Head of caudate nucleus (tissue), 42 donors: ENCODE measurements around the gene SEMA5A.
A peak's percentile ranks its signal among the peaks of the same experiment; 100 is the strongest.

Source experiments
- DNase-seq, 42 donors: peaks; one replicate each; pipeline versions ENCODE4 v3.0.0 to v3.0.0-alpha.2; 2020 to 2021; ENCODE audit warnings: mixed read lengths in 7 of 42
- intact Hi-C: fragments of 100-400 bp; cut with DNase I; formaldehyde crosslinking; loops from one replicate; pipeline ENCODE4 v1.15.0; 2022

Gene SEMA5A

GRCh38 chr5:9549941-9550340 lies 4.1 kb upstream of the SEMA5A start:
- intact Hi-C loops = no loop called here
- DNase-seq = no peak

DNA sequence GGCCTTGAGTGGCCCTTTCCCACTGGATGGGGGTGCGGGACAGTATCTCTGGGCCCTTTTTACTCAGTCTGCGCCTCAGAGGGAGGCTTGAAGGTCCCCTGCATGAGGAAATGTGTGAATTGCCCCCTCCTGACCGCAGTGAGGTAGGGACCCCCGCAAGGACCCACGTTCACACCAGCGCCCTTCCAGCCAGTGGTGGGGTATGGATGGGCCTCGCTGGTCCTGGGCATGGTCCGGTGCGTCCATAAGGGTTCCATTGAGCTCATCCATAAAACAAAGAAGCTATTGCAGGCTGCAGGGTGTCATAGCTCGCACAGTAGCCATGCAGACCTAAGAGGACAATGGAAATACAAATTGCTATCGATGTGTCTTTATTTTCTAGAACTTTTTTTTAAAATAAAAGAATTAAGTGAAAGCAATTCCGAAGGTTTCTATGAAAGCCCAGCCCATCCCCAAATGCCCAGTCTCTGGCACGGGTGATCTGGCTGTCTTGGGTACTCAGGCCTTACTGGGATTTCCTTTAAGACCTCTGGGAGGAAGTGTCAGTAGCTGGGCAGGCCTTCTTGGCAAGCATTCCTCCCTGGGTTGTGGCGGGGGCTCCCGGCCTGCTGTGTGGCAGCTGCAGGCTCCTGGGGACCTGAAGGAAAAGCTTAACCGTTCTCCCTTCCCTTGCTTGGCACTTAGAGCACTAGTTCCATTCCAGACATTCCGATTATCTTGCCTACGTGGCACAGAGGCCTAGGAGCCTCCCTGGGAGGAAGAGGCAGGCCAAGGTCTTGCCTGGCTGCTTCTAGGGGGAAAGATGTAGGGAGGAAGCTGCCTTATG lies 1.5 kb upstream of the SEMA5A start:
- intact Hi-C loops = no loop called here
- peak in 37 of 42 donors; percentile 11 to 66 (median 37) for DNase-seq

- peak in 14 of 42 donors; percentile 13 to 40 (median 22) for DNase-seq
- intact Hi-C loops = no loop called here
Observed at GRCh38 chr5:9545136-9545991, 511 bp downstream of the SEMA5A start.

- intact Hi-C loops = no loop called here
- peak; percentile 69 to 94 (median 89) for DNase-seq
Observed at GRCh38 chr5:9544502-9545135, 1.3 kb downstream of the SEMA5A start.

- no peak for DNase-seq
- intact Hi-C loops = no loop called here
Observed at GRCh38 chr5:9544056-9544455, 1.8 kb downstream of the SEMA5A start.

DNA sequence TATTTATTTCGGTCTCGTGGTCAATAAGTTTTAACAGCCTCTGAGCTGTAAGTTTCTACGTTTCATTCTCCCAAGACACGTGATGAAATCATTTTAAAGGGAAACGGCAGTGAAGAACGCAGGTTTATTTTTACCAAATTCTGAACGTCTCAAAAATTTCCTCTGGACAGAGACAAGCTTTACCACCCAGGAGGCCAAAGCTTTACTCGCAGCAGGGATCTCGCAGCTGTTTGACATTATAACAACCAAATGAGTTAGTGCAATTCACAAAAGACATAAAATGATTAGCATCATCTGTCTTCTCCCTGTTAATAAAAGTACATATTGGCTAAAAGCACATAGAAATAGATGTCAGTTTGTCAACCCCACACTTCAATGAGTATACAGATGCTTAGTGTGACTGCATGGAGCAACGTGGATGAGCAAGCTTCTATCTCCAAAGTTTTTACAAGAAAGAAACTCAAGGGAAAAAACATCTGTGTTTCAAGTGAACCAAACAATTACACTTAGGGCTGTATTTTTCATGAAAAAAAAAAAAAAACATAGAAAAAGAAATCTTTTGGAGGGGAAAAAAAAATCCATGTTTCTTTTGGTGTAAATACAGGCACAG lies 2.5 kb downstream of the SEMA5A start:
- intact Hi-C loops = no loop called here
- peak in 1 of 42 donors; percentile 17 for DNase-seq

DNA sequence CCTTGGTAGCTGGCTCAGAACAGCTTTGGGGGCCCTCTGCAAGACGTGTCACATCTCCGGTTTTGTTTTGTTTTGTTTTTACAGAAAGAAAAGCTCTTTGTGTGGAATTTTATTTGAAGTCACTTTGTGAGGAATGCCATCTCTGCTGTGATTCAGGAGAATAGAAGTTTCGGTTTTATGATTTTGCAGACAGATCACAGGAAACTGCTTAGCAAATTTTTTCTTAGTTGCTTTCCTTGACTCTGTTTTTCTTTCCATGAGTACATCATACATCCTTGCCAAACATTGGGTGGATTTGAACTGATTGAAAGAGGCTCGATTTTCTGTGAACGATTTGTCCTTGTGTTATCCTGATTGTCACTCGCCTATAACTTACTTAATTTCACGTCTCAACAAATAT lies 5.1 kb downstream of the SEMA5A start:
- intact Hi-C loops = no loop called here
- DNase-seq = peak in 2 of 42 donors; percentile 16 to 17

DNA sequence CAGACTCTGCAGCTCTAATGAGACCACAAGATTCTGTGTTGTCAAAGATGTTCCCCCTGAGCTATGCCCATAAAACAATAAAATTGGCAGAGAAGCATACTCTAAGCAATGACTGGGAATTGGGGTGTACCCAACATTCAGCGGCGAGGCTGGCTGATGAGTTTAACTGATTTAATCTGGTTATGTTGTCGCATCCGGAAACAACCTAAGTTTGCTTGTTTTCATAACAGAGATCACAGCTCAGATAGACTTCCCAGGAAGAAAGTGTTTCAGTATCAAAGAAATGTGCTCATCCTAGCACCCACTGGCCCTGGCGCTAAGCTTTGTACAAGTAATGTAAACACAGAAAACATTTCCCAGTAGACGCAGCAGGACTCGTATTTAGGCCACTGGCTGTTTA lies 7.4 kb downstream of the SEMA5A start:
- DNase-seq = peak in 1 of 42 donors; percentile 15
- intact Hi-C loops = no loop called here

- intact Hi-C loops = no loop called here
- peak in 1 of 42 donors; percentile 8 for DNase-seq
Observed at GRCh38 chr5:9537223-9538141, 8.4 kb downstream of the SEMA5A start.

DNA sequence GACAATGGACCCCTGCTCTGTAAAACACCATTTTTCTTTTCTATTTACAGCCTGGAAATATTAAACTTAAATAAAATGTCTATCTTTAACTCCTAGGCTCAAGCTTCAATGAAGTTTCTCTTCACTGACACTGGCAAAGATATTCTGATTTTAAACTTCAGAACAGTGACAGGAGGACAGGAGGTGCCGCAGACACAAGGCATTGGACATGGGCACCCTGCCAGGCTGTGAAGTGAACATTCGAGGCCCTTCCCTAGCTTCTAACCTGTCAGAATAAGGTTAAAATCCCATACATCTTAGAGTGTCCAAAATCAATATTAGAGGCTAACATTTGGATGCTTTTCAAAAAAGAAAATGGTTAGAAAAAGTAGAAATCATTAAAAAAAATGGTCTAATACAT lies 9.2 kb downstream of the SEMA5A start:
- DNase-seq = peak in 1 of 42 donors; percentile 18
- intact Hi-C loops = no loop called here

DNA sequence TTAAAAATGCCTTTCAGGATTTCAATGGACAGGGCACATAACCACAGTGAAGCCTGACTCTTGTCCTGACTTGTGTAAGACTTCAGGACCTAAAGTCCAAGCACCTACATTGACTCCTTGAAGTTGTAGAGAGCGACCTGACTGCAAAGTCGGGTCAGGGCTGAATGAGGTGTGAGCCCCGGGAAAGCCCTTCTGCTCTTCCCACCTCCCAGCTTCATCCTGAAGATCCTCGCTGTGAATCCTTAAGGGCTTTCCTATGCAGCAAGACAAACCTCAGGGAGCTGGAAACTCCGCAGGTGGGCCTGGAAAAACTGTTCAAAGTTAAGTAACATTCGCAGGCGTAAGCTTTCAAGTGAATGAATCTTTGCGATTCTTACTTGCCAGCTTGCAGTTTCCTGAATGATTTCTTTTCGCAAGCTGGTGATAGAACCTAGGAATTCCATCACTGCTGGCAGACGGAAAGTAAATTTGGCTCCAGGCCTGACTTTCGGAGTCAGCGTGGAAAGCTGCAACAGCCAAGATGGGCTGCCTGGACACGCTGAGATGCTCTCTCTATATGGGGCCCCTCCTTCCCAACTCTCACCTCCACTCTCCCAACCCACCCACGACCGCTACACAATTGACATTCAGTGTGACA lies 10.9 kb downstream of the SEMA5A start:
- DNase-seq = peak in 8 of 42 donors; percentile 15 to 43 (median 28)
- intact Hi-C loops = no loop called here

DNA sequence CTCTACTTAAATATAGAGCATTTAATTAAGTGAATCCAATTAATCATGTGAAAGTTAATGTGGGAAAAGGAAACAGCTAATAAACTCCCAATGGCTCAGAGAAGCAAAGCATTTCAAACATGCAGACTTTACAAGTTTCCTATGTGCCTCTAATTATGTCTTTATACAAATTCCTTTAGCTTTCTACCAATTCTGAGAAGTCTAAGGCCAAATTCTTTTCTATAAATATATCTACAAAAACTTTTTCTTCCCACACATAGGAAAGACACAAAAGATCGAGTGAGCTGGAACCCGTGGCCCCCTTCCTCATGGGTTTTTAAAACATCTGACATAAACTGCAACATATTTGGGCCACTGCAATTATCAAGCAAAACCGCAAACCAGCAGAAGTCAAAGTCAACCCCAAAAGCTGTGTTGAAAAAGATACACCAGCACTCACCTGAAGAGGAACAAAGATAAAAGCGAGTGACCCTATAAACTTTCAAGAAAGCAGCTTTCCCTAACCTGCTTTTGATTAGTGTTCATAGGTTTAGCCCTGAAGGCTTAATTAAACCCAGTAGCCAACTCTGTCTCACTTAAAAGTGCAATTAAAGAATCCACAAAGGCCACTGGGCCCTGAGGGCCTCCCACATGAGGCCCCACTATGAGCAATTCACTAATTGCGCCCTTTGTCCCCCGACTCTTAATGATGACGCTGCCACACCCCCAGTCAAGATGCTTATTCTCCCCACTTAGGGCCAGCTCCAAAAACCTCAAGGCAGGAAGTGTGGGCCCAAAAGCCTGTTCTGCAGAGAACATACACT lies 12.1 kb downstream of the SEMA5A start:
- intact Hi-C loops = no loop called here
- peak in 1 of 42 donors; percentile 17 for DNase-seq

- DNase-seq = peak in 1 of 42 donors; percentile 7
- intact Hi-C loops = no loop called here
Observed at GRCh38 chr5:9533096-9533495, 12.8 kb downstream of the SEMA5A start.

GRCh38 chr5:9529513-9529912 lies 16.4 kb downstream of the SEMA5A start:
- intact Hi-C loops = no loop called here
- DNase-seq = no peak

DNA sequence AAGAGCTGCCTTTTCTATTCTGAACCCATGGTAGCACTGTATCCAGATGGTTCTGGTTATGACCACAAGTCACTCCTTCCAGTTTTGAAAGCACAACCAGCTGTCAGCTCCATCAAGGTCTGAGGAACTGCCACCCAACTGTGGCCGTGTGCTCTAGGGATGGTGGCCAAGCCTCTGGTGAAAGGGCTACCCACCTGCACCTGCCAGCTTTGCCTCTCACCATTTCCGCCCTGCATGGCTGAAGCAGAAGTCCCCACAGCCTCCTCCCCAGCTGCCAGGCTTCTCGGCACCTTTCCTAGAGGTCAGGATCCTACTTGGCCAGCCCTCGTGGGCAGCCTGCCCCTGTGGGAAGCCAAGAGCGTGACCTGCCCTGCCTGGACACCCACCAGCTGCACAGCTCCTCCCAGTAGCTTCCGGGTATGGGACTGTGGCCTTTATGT lies 16.8 kb downstream of the SEMA5A start:
- intact Hi-C loops = no loop called here
- DNase-seq = no peak

GRCh38 chr5:9524941-9525340 lies 20.9 kb downstream of the SEMA5A start:
- intact Hi-C loops = no loop called here
- no peak for DNase-seq
